ENCODE data around the gene TSGA10IP. TPM values are rescaled to one million over a fixed set of nuclear protein-coding genes. Genes with fewer than 3 reads are reported as not detected.

Gene TSGA10IP
- total and polyA plus RNA-seq, 4 donors: 0.07 to 0.34 (median 0.27) TPM

DNA sequence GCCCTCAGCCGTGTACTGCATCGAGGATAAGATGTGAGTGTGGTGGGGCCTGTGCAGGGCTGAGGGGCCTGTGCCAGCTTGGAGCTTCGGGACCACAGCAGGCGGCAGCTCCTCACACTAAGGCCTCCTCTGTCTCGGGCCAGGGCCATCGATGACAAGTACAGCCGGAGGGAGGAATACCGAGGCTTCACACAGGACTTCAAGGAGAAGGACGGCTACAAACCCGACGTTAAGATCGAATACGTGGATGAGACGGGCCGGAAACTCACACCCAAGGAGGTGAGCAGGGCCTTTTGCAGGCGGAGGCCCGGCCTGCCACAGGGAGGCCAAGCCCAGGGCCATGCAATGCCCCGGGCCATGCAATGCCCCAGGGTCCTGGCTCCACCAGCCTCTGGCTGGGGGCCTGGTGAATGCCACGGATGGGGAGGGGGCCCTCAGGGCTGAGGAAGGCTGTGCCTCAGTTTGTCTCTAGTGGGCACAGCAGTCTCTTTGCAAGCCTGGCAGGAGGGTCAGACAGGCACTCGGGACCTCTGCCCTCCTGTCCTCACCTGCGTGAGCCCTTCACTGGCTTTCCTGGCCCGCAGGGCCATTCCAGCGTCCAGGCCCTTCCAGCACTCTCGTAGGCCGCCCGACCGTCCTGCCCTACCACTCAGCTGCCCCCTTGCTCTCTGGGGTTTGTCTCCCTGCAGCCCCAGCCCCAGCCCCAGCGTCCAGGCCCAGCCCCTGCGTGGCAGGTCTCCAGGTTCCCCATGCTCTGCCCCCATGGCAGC, 32.5 kb downstream of the TSGA10IP start:
- Histone ChIP-seq H3K4me1 (ENCODE audit: control insufficient read depth in 5 of 5, insufficient read depth in 5 of 5, low read length in 5 of 5) (peaks cover 0 to 1% (median 0%) of the 10 kb centered on the region in 5 donors), H3K27me3 (ENCODE audit: control insufficient read depth in 3 of 3, insufficient read depth in 3 of 3, low read length in 2 of 3) (no peaks in the 10 kb centered on the region), H3K9me3 (ENCODE audit: control insufficient read depth in 4 of 4, insufficient read depth in 3 of 4, low read length in 3 of 4) (no peaks in the 10 kb centered on the region), H3K9ac (ENCODE audit: insufficient read depth in 1 of 2, low read length in 2 of 2) (no peak overlapping the region), H3K36me3 (ENCODE audit: control insufficient read depth in 4 of 4, insufficient read depth in 4 of 4, low read length in 4 of 4) (peaks cover 8 to 38% (median 21%) of the 10 kb centered on the region in 4 donors), H3K27ac (ENCODE audit: low read depth in 1 of 2, low read length in 1 of 2) (no peak overlapping the region), H3K4me3 (no peak overlapping the region)
- TF ChIP-seq, protein P1, sequence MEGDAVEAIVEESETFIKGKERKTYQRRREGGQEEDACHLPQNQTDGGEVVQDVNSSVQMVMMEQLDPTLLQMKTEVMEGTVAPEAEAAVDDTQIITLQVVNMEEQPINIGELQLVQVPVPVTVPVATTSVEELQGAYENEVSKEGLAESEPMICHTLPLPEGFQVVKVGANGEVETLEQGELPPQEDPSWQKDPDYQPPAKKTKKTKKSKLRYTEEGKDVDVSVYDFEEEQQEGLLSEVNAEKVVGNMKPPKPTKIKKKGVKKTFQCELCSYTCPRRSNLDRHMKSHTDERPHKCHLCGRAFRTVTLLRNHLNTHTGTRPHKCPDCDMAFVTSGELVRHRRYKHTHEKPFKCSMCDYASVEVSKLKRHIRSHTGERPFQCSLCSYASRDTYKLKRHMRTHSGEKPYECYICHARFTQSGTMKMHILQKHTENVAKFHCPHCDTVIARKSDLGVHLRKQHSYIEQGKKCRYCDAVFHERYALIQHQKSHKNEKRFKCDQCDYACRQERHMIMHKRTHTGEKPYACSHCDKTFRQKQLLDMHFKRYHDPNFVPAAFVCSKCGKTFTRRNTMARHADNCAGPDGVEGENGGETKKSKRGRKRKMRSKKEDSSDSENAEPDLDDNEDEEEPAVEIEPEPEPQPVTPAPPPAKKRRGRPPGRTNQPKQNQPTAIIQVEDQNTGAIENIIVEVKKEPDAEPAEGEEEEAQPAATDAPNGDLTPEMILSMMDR (IDR thresholded peaks at IDR 0.05; ENCODE audit: control extremely low read depth, extremely low read depth): no peak
- WGBS, 2 donors: 89 to 96% methylated on average over 28 to 29 of the region's 29 CpGs
- ATAC-seq (ENCODE audit: insufficient read depth, low FRiP score) (no peak), DNase-seq (no peak)

DNA sequence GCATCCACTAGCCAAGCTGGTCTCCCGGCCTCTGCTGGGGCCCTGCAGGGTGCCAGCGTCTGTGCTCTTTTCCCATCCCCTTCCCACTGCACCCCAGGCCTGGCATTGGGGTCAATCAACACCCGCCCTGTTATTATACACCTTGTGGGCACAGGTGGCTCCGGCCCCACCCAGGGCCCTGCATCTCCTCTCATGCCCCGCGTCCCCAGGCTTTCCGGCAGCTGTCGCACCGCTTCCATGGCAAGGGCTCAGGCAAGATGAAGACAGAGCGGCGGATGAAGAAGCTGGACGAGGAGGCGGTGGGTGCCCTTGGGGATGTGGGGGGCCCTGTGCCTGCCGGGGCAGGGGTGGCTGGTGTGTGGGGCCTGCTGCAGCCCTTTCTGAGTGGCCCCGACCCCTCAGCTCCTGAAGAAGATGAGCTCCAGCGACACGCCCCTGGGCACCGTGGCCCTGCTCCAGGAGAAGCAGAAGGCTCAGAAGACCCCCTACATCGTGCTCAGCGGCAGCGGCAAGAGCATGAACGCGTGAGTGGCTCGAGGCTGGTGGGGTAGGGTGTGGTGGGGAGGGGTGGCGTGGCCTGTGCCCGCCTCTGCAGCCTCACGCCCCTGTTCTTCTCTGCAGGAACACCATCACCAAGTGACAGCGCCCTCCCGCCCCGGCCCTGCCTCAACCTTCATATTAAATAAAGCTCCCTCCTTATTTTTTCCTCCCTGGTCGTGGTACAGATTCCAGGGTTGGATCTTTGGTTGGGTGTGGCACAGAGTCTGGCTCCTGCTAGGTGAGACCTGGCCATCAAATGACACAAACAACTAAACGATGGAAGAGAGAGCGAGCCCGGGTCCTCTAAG, 33.3 kb downstream of the TSGA10IP start:
- no peak overlapping the region for H3K27ac ChIP-seq (ENCODE audit: low read depth in 1 of 2, low read length in 1 of 2)
- peaks cover 8 to 38% (median 19%) of the 10 kb centered on the region in 4 donors for H3K36me3 ChIP-seq (ENCODE audit: control insufficient read depth in 4 of 4, insufficient read depth in 4 of 4, low read length in 4 of 4)
- WGBS, 2 donors: 92 to 97% methylated on average over 32 to 34 of the region's 34 CpGs
- H3K9ac ChIP-seq (ENCODE audit: insufficient read depth in 1 of 2, low read length in 2 of 2): no peak overlapping the region
- DNase-seq (no peak), ATAC-seq (ENCODE audit: insufficient read depth, low FRiP score) (no peak)
- no peak overlapping the region for H3K4me3 ChIP-seq
- peaks cover 0 to 1% (median 0%) of the 10 kb centered on the region in 5 donors for H3K4me1 ChIP-seq (ENCODE audit: control insufficient read depth in 5 of 5, insufficient read depth in 5 of 5, low read length in 5 of 5)
- TF ChIP-seq, protein P1 (IDR thresholded peaks at IDR 0.05; ENCODE audit: control extremely low read depth, extremely low read depth): no peak
- no peaks in the 10 kb centered on the region for H3K9me3 ChIP-seq (ENCODE audit: control insufficient read depth in 4 of 4, insufficient read depth in 3 of 4, low read length in 3 of 4)
- no peaks in the 10 kb centered on the region for H3K27me3 ChIP-seq (ENCODE audit: control insufficient read depth in 3 of 3, insufficient read depth in 3 of 3, low read length in 2 of 3)

DNA sequence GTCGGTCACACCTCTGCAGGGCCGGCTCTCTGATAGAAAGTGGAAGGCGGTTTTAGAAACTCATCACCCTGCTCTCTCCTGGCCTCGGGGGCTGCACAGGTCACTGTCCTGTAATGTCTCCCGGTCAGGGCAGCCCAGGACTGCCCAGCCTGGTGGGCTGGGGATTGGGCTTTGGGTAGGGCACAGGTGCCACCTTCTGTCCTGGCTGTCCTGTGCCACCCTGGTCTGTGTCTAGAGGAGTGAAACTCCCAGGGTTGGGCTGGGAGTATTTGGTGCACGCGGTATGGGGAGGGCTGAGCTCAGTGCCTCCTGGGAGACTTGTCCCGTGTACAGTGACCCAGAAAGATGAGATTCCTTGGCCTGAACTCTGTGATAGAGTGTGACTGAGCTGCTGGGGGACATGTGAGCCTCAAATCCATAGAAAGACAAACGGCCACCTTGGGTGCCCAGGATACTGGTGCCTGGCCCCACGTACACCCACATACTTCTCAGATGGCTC, 34.0 kb downstream of the TSGA10IP start:
- 84 to 93% methylated on average over 10 of the region's 10 CpGs for WGBS, 2 donors
- H3K9ac ChIP-seq (ENCODE audit: insufficient read depth in 1 of 2, low read length in 2 of 2): no peak overlapping the region
- ATAC-seq (ENCODE audit: insufficient read depth, low FRiP score) (no peak), DNase-seq (no peak)
- TF ChIP-seq, protein P1 (IDR thresholded peaks at IDR 0.05; ENCODE audit: control extremely low read depth, extremely low read depth): no peak
- no peak overlapping the region for H3K4me3 ChIP-seq
- H3K4me1 ChIP-seq (ENCODE audit: control insufficient read depth in 5 of 5, insufficient read depth in 5 of 5, low read length in 5 of 5): peaks cover 0 to 1% (median 0%) of the 10 kb centered on the region in 5 donors
- no peak overlapping the region for H3K27ac ChIP-seq (ENCODE audit: low read depth in 1 of 2, low read length in 1 of 2)
- H3K36me3 ChIP-seq (ENCODE audit: control insufficient read depth in 4 of 4, insufficient read depth in 4 of 4, low read length in 4 of 4): peaks cover 7 to 38% (median 18%) of the 10 kb centered on the region in 4 donors
- H3K9me3 ChIP-seq (ENCODE audit: control insufficient read depth in 4 of 4, insufficient read depth in 3 of 4, low read length in 3 of 4): no peaks in the 10 kb centered on the region
- H3K27me3 ChIP-seq (ENCODE audit: control insufficient read depth in 3 of 3, insufficient read depth in 3 of 3, low read length in 2 of 3): no peaks in the 10 kb centered on the region

Data from lung (tissue), 12 donors.